Right lobe of liver (tissue), 4 donors: ENCODE results near the gene UCN2.

Source experiments
- CTCF ChIP-seq, 4 donors: fragments of 200-600 bp in 3 of 4; fragments of 450-650 bp in 1 of 4; IDR thresholded peaks; one replicate each; pipeline versions ENCODE4 v1.5.1 to v1.8.0; 2016 to 2022; ENCODE audit warnings: antibody characterized with exemption in 4 of 4, mild to moderate bottlenecking in 2 of 4
- POLR2A ChIP-seq: fragments of 450-650 bp; IDR thresholded peaks from one replicate; pipeline ENCODE4 v1.6.1; 2017; ENCODE audit warnings: antibody characterized with exemption, mild to moderate bottlenecking
- donor health status: DM: no; HTN: no; CAD: no.
- donor health status: DM: no; HTN: no; CAD: no.
- donor health status: DM: no; HTN: yes; CAD: no.

GRCh38 chr3:48609088-48610005 lies 45.8 kb upstream of the UCN2 start, which contains the start of gene UQCRC1:
- TF ChIP-seq CTCF (IDR thresholded peaks at IDR 0.05) (peak; percentile 67 to 88 (median 74)), POLR2A (peak; percentile 81)
